SKM-1 (cell line): ENCODE results near the gene AP3S2.
A peak's percentile ranks its signal among the peaks of the same experiment; 100 is the strongest.
"Not testable (repeated sequence)": the region's sequence is repeated elsewhere in the genome, so short reads cannot be mapped to it uniquely, and the experiment has no call there.

ENCODE experiments used
- DNase-seq: peaks from one replicate; lab custom pipeline; 2025; ENCODE audit not compliant: unreplicated experiment; lab: John Stamatoyannopoulos, UW

The AP3S2 gene

GRCh38 chr15:89893696-89894447 lies at the start of gene AP3S2:
Gene AP3S2 (minus strand): TSS chr15:89893994. CDS start chr15:89893949, 45 bp downstream.
- DNase-seq, result peak; percentile 92

GRCh38 chr15:89939910-89940309 lies 46.1 kb upstream of the AP3S2 start:
- DNase-seq, result no peak

- DNase-seq, result not testable (repeated sequence)
These were observed 45.6 kb upstream of the AP3S2 start for GRCh38 chr15:89939377-89939776.

- no peak for DNase-seq
These were observed 43.9 kb upstream of the AP3S2 start for GRCh38 chr15:89937365-89938350.

- DNase-seq, result no peak
These were observed 43.0 kb upstream of the AP3S2 start for GRCh38 chr15:89936786-89937265.

GRCh38 chr15:89936051-89936785 lies 42.4 kb upstream of the AP3S2 start:
- peak; percentile 81 for DNase-seq

GRCh38 chr15:89932880-89933279 lies 39.1 kb upstream of the AP3S2 start:
- DNase-seq, result no peak

- DNase-seq, result no peak
These were observed 34.6 kb upstream of the AP3S2 start for GRCh38 chr15:89928421-89928820.

- DNase-seq, result no peak
These were observed 32.4 kb upstream of the AP3S2 start for GRCh38 chr15:89926158-89926557.

GRCh38 chr15:89917442-89918101 lies 23.8 kb upstream of the AP3S2 start:
- DNase-seq, result no peak

- no peak for DNase-seq
These were observed 22.9 kb upstream of the AP3S2 start for GRCh38 chr15:89916660-89917059.

- DNase-seq, result no peak
These were observed 19.0 kb upstream of the AP3S2 start, which contains the start of gene ARPIN for GRCh38 chr15:89912674-89913396. Gene ARPIN (minus strand): TSS chr15:89912952. CDS start chr15:89912835, 117 bp downstream.

GRCh38 chr15:89912145-89912673 lies 18.4 kb upstream of the AP3S2 start:
- no peak for DNase-seq

GRCh38 chr15:89910891-89911626 lies 17.3 kb upstream of the AP3S2 start:
- DNase-seq, result peak; percentile 63

GRCh38 chr15:89909611-89910010 lies 15.8 kb upstream of the AP3S2 start:
- DNase-seq, result no peak

GRCh38 chr15:89908226-89908625 lies 14.4 kb upstream of the AP3S2 start:
- DNase-seq, result no peak

GRCh38 chr15:89907289-89907688 lies 13.5 kb upstream of the AP3S2 start:
- no peak for DNase-seq

- DNase-seq, result no peak
These were observed 12.1 kb upstream of the AP3S2 start for GRCh38 chr15:89905846-89906378.

GRCh38 chr15:89904519-89904918 lies 10.7 kb upstream of the AP3S2 start:
- no peak for DNase-seq
